Cardiac fibroblast (primary cell): ENCODE measurements around the gene NEK6.

ENCODE experiments used
- DNase-seq, 2 donors: peaks; one replicate each; pipeline versions ENCODE4 v3.0.0 to v3.0.0-alpha.2; 2010; ENCODE audit warnings: low read depth in 2 of 2
- H3K4me3 ChIP-seq, 2 donors: replicated peaks in 1 of 2; 1 replicate in 1 of 2; 2 replicates in 1 of 2; pipeline ENCODE4 v1.5.1; 2011; ENCODE audit warnings: low read depth in 2 of 2, low read length in 2 of 2, mild to moderate bottlenecking in 2 of 2, moderate library complexity in 1 of 2
- CTCF ChIP-seq: IDR thresholded peaks from one replicate; pipeline ENCODE4 v1.5.1; 2011; ENCODE audit warnings: low read depth, mild to moderate bottlenecking, low read length, inconsistent platforms

Gene NEK6

DNA sequence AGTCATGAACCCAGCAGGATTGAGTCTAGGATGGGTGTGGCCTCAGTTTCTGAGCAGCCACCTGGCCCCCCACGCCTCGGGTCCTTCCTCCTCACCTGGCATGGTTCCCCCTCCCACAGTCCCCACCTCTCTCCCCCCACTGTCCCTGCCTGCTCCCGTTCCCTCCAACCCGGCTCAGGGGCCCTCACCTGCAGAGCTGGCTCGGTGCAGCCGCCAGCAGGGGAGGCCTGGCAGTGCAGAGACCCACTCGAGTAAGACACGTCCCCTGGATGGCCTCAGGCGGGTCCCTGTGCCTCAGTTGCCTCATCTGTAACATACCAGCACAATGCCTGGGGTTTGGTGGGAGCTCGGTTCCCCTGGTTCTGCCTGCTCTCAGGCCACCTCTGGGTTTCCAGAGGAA lies 66.2 kb downstream of the NEK6 start:
- H3K4me3 ChIP-seq: no peak overlapping the region
- TF ChIP-seq CTCF: no peak
- DNase-seq: no peak

DNA sequence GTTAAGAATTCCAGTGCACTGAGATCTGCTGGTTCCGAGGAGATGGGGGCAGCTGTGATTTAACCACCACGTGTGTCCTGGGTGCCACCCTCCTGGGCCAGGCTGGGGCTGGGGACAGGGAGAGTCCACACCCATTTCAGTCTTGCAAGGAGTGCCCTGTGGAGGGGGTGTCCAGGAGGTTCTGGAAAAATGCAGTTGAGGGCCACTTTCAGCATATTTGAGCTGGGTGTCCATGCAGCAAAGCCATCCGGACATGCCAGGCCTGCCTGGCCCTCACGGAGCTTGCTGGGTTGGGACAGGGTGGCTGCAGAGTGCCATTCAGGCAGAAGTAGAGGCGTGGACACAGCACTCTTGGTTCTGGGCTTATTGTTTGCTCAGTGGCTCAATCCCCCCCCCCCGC lies 68.1 kb downstream of the NEK6 start:
- no peak for TF ChIP-seq CTCF
- no peak for DNase-seq
- H3K4me3 ChIP-seq: no peak overlapping the region

DNA sequence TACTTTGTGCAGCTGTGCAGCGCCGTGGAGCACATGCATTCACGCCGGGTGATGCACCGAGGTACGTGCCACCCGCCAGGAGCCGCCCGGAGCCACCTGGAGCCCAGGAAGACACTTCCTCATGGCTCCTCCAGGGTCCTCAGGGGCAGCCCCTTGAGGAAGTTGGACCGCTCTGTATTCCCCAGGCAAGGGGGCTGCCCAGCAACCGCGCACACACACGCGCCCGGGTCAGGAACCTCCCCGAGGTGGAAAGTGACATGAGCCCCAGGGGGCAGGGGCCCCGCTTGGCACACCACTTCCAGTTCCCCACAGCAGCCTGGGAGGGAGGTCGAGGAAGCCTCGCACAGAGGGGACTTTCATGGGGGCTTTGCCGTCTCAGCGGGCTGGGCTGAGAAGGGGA lies 68.6 kb downstream of the NEK6 start:
- TF ChIP-seq CTCF: no peak
- H3K4me3 ChIP-seq: no peak overlapping the region
- DNase-seq: no peak

DNA sequence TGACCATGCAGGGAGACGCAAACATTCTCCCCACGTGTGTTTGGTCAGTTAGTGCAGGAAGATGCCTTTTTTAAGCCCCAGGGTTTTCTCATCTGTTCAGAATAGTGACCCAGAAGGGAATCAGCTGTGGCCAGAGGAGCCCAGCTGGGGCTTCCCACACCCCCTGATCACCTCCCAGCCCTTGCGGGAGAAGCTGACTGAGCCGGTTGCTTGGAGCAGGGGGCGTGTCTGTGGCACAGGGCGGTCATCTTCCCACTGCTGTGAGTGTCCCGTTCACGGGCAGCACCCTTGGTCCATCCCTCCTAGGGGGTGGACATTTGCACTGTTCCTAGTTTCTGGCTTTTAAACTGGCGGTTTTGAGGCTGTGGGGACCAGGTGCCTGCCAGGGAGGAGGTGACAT lies 69.7 kb downstream of the NEK6 start:
- no peak for DNase-seq
- H3K4me3 ChIP-seq: no peak overlapping the region
- TF ChIP-seq CTCF: no peak

GRCh38 chr9:124328285-124328684 lies 70.5 kb downstream of the NEK6 start:
- no peak for DNase-seq
- TF ChIP-seq CTCF: no peak
- H3K4me3 ChIP-seq: no peak overlapping the region

GRCh38 chr9:124329206-124329792 lies 71.5 kb downstream of the NEK6 start:
- DNase-seq: no peak
- H3K4me3 ChIP-seq: no peak overlapping the region
- no peak for TF ChIP-seq CTCF
